Neural cell (in vitro differentiated cells): ENCODE results near the gene ILF3. TPM values are rescaled to one million over a fixed set of nuclear protein-coding genes. Genes with fewer than 3 reads are reported as not detected.

Source experiments
- H2AFZ ChIP-seq: fragments of 200-600, 300-800 bp; sonication (generic), shearing (Covaris generic); 2 replicates; pipeline ENCODE4 v1.6.0; 2014; ENCODE audit warnings: low read depth, mild to moderate bottlenecking, antibody characterized with exemption, low read length, moderate library complexity
- H3F3A ChIP-seq: fragments of 200-600 bp; shearing (Covaris generic); 2 replicates; pipeline ENCODE4 v1.6.1; 2016; ENCODE audit warnings: mild to moderate bottlenecking, moderate library complexity, mixed read lengths, antibody characterized with exemption, low read length; ENCODE audit not compliant: insufficient read depth, poor library complexity, severe bottlenecking
- H3K27ac ChIP-seq: fragments of 200-600, 300-800 bp; sonication (generic), shearing (Covaris generic); 2 replicates; pipeline ENCODE4 v1.5.1; 2014; ENCODE audit warnings: mild to moderate bottlenecking, low read length, moderate library complexity
- H3K27me3 ChIP-seq: fragments of 300-800, 200-600 bp; sonication (generic), shearing (Covaris generic); 2 replicates; pipeline ENCODE4 v1.6.0; 2014; ENCODE audit warnings: mild to moderate bottlenecking, low read depth, low read length, moderate library complexity; ENCODE audit not compliant: insufficient read depth
- H3K36me3 ChIP-seq: fragments of 300-800, 200-600 bp; sonication (generic), shearing (Covaris generic); 2 replicates; pipeline ENCODE4 v1.5.1; 2014; ENCODE audit warnings: mild to moderate bottlenecking, antibody characterized with exemption, low read length, moderate library complexity; ENCODE audit not compliant: insufficient read depth
- H3K4me2 ChIP-seq: fragments of 300-800, 200-600 bp; sonication (generic), shearing (Covaris generic); 2 replicates; pipeline ENCODE4 v1.6.0; 2014; ENCODE audit warnings: mild to moderate bottlenecking, low read length
- H3K4me3 ChIP-seq: fragments of 300-800, 200-600 bp; sonication (generic), shearing (Covaris generic); 2 replicates; pipeline ENCODE4 v1.5.1; 2014; ENCODE audit warnings: mild to moderate bottlenecking, low read length, moderate library complexity
- H3K79me2 ChIP-seq: fragments of 200-600 bp; shearing (Covaris generic); replicated peaks from 2 replicates; pipeline ENCODE4 v1.6.0; 2014; ENCODE audit warnings: mild to moderate bottlenecking, low read length, moderate library complexity; ENCODE audit not compliant: insufficient read depth
- H3K9ac ChIP-seq: fragments of 300-800, 200-600 bp; sonication (generic), shearing (Covaris generic); 2 replicates; pipeline ENCODE4 v1.6.1; 2016; ENCODE audit warnings: mild to moderate bottlenecking, low read length, mixed read lengths
- H3K9me2 ChIP-seq: fragments of 200-600 bp; shearing (Covaris generic); 2 replicates; pipeline ENCODE4 v1.6.1; 2016; ENCODE audit warnings: mild to moderate bottlenecking, low read length, mixed read lengths; ENCODE audit not compliant: insufficient read depth
- H3K9me3 ChIP-seq: fragments of 200-600, 300-800 bp; sonication (generic), shearing (Covaris generic); 2 replicates; pipeline ENCODE4 v1.6.1; 2016; ENCODE audit warnings: mild to moderate bottlenecking, mixed run types, low read length, moderate library complexity, mixed read lengths
- H4K20me1 ChIP-seq: fragments of 200-600 bp; shearing (Covaris generic); 2 replicates; pipeline ENCODE4 v1.6.1; 2016; ENCODE audit warnings: mild to moderate bottlenecking, mixed run types; ENCODE audit not compliant: insufficient read depth
- EP300 ChIP-seq: fragments of 450-650 bp; conservative IDR thresholded peaks from 2 replicates; pipeline ENCODE4 v1.6.1; 2014; ENCODE audit warnings: antibody characterized with exemption, mild to moderate bottlenecking, moderate library complexity; ENCODE audit not compliant: poor library complexity, severe bottlenecking
- EZH2 ChIP-seq: fragments of 200-600, 300-800 bp; shearing (Covaris generic), sonication (generic); IDR thresholded peaks from 2 replicates; pipeline ENCODE4 v1.6.1; 2014; ENCODE audit warnings: antibody characterized with exemption, low read length, borderline replicate concordance, mild to moderate bottlenecking; ENCODE audit not compliant: insufficient read depth, poor library complexity, severe bottlenecking
- MXI1 ChIP-seq: fragments of 450-650 bp; conservative IDR thresholded peaks from 2 replicates; pipeline ENCODE4 v1.6.1; 2014; ENCODE audit warnings: antibody characterized with exemption, mild to moderate bottlenecking; ENCODE audit not compliant: poor library complexity, severe bottlenecking
- POLR2AphosphoS5 ChIP-seq: IDR thresholded peaks from 2 replicates; pipeline ENCODE4 v1.6.1; 2012
- RAD21 ChIP-seq: fragments of 450-650 bp; conservative IDR thresholded peaks from 2 replicates; pipeline ENCODE4 v1.6.1; 2014; ENCODE audit warnings: antibody characterized with exemption, mild to moderate bottlenecking, moderate library complexity
- SMC3 ChIP-seq: fragments of 450-650 bp; conservative IDR thresholded peaks from 2 replicates; pipeline ENCODE4 v1.6.1; 2014; ENCODE audit warnings: antibody characterized with exemption, mild to moderate bottlenecking, moderate library complexity; ENCODE audit not compliant: poor library complexity
- TAF1 ChIP-seq: IDR thresholded peaks from 2 replicates; pipeline ENCODE4 v1.6.1; 2012; ENCODE audit warnings: low read depth
- polyA plus RNA-seq: library from polyadenylated mRNA; depleted of rRNA; stranded (reverse); fragments of >200 nt; gene quantifications from 2 replicates; pipeline ENCODE4 v1.2.3, GENCODE V29; 2014
- TF ChIP-seq, protein P1 (sequence below): fragments of 450-650 bp; IDR thresholded peaks from 2 replicates; pipeline ENCODE4 v1.5.1; 2014; ENCODE audit warnings: antibody characterized with exemption, mild to moderate bottlenecking, moderate library complexity; ENCODE audit not compliant: poor library complexity, severe bottlenecking
- TF ChIP-seq, protein P2 (sequence below): IDR thresholded peaks from 2 replicates; pipeline ENCODE4 v1.6.1; 2012; ENCODE audit warnings: borderline replicate concordance

ILF3 gene
- polyA plus RNA-seq, 1 donor from 2014 or later = 464 TPM

DNA sequence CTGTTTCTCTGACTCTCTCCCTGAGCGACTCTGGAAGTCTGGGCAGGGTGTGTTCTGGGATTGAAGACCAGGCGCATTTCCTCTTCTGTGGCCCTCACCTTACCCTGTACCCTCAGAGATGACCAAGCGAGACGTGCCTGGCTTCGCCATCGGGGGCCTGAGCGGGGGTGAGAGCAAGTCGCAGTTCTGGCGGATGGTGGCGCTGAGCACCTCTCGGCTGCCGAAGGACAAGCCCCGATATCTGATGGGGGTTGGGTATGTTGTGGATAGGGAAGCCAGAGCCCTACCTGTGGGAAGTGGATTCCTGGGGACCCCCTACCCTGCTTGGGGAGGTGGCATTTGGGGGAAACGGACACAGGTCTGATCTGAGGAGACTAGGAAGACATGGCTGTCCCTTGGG, 57.9 kb downstream of the ILF3 start:
- no peak overlapping the region for H3K4me2 ChIP-seq
- no peaks in the 10 kb centered on the region for H3F3A ChIP-seq
- no peaks in the 10 kb centered on the region for H3K79me2 ChIP-seq
- H2AFZ ChIP-seq = no peak overlapping the region
- TF ChIP-seq RAD21 (no peak), POLR2AphosphoS5 (no peak), EP300 (no peak), TAF1 (no peak), EZH2 (no peak), MXI1 (no peak), SMC3 (no peak)
- TF ChIP-seq, protein P1, sequence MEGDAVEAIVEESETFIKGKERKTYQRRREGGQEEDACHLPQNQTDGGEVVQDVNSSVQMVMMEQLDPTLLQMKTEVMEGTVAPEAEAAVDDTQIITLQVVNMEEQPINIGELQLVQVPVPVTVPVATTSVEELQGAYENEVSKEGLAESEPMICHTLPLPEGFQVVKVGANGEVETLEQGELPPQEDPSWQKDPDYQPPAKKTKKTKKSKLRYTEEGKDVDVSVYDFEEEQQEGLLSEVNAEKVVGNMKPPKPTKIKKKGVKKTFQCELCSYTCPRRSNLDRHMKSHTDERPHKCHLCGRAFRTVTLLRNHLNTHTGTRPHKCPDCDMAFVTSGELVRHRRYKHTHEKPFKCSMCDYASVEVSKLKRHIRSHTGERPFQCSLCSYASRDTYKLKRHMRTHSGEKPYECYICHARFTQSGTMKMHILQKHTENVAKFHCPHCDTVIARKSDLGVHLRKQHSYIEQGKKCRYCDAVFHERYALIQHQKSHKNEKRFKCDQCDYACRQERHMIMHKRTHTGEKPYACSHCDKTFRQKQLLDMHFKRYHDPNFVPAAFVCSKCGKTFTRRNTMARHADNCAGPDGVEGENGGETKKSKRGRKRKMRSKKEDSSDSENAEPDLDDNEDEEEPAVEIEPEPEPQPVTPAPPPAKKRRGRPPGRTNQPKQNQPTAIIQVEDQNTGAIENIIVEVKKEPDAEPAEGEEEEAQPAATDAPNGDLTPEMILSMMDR = no peak
- TF ChIP-seq, protein P2, sequence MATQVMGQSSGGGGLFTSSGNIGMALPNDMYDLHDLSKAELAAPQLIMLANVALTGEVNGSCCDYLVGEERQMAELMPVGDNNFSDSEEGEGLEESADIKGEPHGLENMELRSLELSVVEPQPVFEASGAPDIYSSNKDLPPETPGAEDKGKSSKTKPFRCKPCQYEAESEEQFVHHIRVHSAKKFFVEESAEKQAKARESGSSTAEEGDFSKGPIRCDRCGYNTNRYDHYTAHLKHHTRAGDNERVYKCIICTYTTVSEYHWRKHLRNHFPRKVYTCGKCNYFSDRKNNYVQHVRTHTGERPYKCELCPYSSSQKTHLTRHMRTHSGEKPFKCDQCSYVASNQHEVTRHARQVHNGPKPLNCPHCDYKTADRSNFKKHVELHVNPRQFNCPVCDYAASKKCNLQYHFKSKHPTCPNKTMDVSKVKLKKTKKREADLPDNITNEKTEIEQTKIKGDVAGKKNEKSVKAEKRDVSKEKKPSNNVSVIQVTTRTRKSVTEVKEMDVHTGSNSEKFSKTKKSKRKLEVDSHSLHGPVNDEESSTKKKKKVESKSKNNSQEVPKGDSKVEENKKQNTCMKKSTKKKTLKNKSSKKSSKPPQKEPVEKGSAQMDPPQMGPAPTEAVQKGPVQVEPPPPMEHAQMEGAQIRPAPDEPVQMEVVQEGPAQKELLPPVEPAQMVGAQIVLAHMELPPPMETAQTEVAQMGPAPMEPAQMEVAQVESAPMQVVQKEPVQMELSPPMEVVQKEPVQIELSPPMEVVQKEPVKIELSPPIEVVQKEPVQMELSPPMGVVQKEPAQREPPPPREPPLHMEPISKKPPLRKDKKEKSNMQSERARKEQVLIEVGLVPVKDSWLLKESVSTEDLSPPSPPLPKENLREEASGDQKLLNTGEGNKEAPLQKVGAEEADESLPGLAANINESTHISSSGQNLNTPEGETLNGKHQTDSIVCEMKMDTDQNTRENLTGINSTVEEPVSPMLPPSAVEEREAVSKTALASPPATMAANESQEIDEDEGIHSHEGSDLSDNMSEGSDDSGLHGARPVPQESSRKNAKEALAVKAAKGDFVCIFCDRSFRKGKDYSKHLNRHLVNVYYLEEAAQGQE = no peak
- no peaks in the 10 kb centered on the region for H3K27me3 ChIP-seq
- H3K9me2 ChIP-seq = no peaks in the 10 kb centered on the region
- H3K9me3 ChIP-seq = no peaks in the 10 kb centered on the region
- H3K27ac ChIP-seq = no peak overlapping the region
- H4K20me1 ChIP-seq = no peaks in the 10 kb centered on the region
- no peak overlapping the region for H3K9ac ChIP-seq
- H3K4me3 ChIP-seq = no peak overlapping the region
- H3K36me3 ChIP-seq = no peaks in the 10 kb centered on the region

DNA sequence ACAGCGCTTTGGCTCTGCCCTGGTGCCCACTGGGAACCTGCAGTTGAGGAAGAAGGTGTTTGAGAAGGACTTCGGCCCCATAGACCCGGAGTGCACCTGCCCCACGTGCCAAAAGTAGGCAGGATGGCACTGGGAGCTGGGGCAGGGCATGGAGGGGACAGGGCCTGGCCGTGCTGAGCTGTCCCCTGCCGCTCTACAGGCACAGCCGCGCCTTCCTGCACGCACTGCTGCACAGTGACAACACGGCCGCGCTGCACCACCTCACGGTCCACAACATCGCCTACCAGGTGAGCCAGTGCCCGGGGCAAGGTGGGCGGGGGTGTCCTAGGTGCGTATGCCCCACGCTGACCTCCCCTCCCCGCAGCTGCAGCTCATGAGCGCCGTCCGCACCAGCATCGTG, 58.6 kb downstream of the ILF3 start:
- no peaks in the 10 kb centered on the region for H3K79me2 ChIP-seq
- H3F3A ChIP-seq = no peaks in the 10 kb centered on the region
- no peaks in the 10 kb centered on the region for H4K20me1 ChIP-seq
- H3K4me2 ChIP-seq = no peak overlapping the region
- no peaks in the 10 kb centered on the region for H3K27me3 ChIP-seq
- H3K27ac ChIP-seq = no peak overlapping the region
- no peaks in the 10 kb centered on the region for H3K9me2 ChIP-seq
- H2AFZ ChIP-seq = no peak overlapping the region
- H3K9ac ChIP-seq = no peak overlapping the region
- H3K9me3 ChIP-seq = no peaks in the 10 kb centered on the region
- no peak for TF ChIP-seq MXI1
- no peak for TF ChIP-seq RAD21
- TF ChIP-seq, protein P2 = no peak
- TF ChIP-seq EZH2 = no peak
- no peak for TF ChIP-seq EP300
- TF ChIP-seq, protein P1 = no peak
- TF ChIP-seq SMC3 = no peak
- no peak for TF ChIP-seq POLR2AphosphoS5
- no peak for TF ChIP-seq TAF1
- H3K4me3 ChIP-seq = no peak overlapping the region
- no peaks in the 10 kb centered on the region for H3K36me3 ChIP-seq
